Measurements from ENCODE around the gene MAGOH.

Gene MAGOH

GRCh38 chr1:53259932-53260331 is 21.6 kb upstream of the MAGOH start:
- ATAC-seq = no peak
- no peak for TF ChIP-seq CSRNP3 (CRISPR knock-in tag; IDR thresholded peaks at IDR 0.05)
- TF ChIP-seq ZFP30 (CRISPR knock-in tag; IDR thresholded peaks at IDR 0.05) = no peak
- no peak for TF ChIP-seq ZNF565 (CRISPR knock-in tag; conservative IDR thresholded peaks at IDR 0.05; ENCODE audit: low read depth)
- no peak for TF ChIP-seq CREB5 (CRISPR knock-in tag; IDR thresholded peaks at IDR 0.05; ENCODE audit: low read depth)
- TF ChIP-seq, protein P1, sequence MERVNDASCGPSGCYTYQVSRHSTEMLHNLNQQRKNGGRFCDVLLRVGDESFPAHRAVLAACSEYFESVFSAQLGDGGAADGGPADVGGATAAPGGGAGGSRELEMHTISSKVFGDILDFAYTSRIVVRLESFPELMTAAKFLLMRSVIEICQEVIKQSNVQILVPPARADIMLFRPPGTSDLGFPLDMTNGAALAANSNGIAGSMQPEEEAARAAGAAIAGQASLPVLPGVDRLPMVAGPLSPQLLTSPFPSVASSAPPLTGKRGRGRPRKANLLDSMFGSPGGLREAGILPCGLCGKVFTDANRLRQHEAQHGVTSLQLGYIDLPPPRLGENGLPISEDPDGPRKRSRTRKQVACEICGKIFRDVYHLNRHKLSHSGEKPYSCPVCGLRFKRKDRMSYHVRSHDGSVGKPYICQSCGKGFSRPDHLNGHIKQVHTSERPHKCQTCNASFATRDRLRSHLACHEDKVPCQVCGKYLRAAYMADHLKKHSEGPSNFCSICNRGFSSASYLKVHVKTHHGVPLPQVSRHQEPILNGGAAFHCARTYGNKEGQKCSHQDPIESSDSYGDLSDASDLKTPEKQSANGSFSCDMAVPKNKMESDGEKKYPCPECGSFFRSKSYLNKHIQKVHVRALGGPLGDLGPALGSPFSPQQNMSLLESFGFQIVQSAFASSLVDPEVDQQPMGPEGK (CRISPR knock-in tag; IDR thresholded peaks at IDR 0.05; ENCODE audit: borderline replicate concordance) = no peak
- TF ChIP-seq ESRRG (CRISPR knock-in tag; IDR thresholded peaks at IDR 0.05) = no peak
- no peak for TF ChIP-seq POU6F1 (CRISPR knock-in tag; IDR thresholded peaks at IDR 0.05; ENCODE audit: borderline replicate concordance, low read depth)
- TF ChIP-seq CSDC2 (CRISPR knock-in tag; IDR thresholded peaks at IDR 0.05) = no peak
- TF ChIP-seq OSR1 (CRISPR knock-in tag; IDR thresholded peaks at IDR 0.05) = no peak
- no peak for TF ChIP-seq ZNF70 (CRISPR knock-in tag; IDR thresholded peaks at IDR 0.05)
- no peak for TF ChIP-seq ISL1 (CRISPR knock-in tag; IDR thresholded peaks at IDR 0.05)
- TF ChIP-seq ZC3H10 (CRISPR knock-in tag; IDR thresholded peaks at IDR 0.05) = no peak
- no peak for TF ChIP-seq TOX (CRISPR knock-in tag; IDR thresholded peaks at IDR 0.05; ENCODE audit: borderline replicate concordance)
- TF ChIP-seq, protein P2, sequence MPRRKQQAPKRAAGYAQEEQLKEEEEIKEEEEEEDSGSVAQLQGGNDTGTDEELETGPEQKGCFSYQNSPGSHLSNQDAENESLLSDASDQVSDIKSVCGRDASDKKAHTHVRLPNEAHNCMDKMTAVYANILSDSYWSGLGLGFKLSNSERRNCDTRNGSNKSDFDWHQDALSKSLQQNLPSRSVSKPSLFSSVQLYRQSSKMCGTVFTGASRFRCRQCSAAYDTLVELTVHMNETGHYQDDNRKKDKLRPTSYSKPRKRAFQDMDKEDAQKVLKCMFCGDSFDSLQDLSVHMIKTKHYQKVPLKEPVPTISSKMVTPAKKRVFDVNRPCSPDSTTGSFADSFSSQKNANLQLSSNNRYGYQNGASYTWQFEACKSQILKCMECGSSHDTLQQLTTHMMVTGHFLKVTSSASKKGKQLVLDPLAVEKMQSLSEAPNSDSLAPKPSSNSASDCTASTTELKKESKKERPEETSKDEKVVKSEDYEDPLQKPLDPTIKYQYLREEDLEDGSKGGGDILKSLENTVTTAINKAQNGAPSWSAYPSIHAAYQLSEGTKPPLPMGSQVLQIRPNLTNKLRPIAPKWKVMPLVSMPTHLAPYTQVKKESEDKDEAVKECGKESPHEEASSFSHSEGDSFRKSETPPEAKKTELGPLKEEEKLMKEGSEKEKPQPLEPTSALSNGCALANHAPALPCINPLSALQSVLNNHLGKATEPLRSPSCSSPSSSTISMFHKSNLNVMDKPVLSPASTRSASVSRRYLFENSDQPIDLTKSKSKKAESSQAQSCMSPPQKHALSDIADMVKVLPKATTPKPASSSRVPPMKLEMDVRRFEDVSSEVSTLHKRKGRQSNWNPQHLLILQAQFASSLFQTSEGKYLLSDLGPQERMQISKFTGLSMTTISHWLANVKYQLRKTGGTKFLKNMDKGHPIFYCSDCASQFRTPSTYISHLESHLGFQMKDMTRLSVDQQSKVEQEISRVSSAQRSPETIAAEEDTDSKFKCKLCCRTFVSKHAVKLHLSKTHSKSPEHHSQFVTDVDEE (CRISPR knock-in tag; IDR thresholded peaks at IDR 0.05) = no peak
- TF ChIP-seq BACH2 (CRISPR knock-in tag; IDR thresholded peaks at IDR 0.05; ENCODE audit: borderline replicate concordance) = no peak

- no peak for ATAC-seq
- TF ChIP-seq ZNF565 (CRISPR knock-in tag; conservative IDR thresholded peaks at IDR 0.05; ENCODE audit: low read depth) = no peak
These were observed 19.9 kb upstream of the MAGOH start for GRCh38 chr1:53258216-53258615.

- ATAC-seq = no peak
- TF ChIP-seq POU6F1 (CRISPR knock-in tag; IDR thresholded peaks at IDR 0.05; ENCODE audit: borderline replicate concordance, low read depth) (no peak), ZNF565 (CRISPR knock-in tag; conservative IDR thresholded peaks at IDR 0.05; ENCODE audit: low read depth) (no peak)
These were observed 19.2 kb upstream of the MAGOH start for GRCh38 chr1:53257454-53258081.
